Lower leg skin (tissue), 3 donors: ENCODE data around the gene ATR.

Experiments used
- CTCF ChIP-seq, 3 donors: fragments of 450-650 bp; IDR thresholded peaks; one replicate each; pipeline ENCODE4 v1.5.1; 2016; ENCODE audit warnings: antibody characterized with exemption in 3 of 3, mild to moderate bottlenecking in 3 of 3, moderate library complexity in 2 of 3
- POLR2A ChIP-seq, 2 donors: fragments of 450-650 bp; IDR thresholded peaks; one replicate each; pipeline ENCODE4 v1.6.1; 2016 to 2017; ENCODE audit warnings: antibody characterized with exemption in 2 of 2, mild to moderate bottlenecking in 1 of 2, moderate library complexity in 1 of 2

DNA sequence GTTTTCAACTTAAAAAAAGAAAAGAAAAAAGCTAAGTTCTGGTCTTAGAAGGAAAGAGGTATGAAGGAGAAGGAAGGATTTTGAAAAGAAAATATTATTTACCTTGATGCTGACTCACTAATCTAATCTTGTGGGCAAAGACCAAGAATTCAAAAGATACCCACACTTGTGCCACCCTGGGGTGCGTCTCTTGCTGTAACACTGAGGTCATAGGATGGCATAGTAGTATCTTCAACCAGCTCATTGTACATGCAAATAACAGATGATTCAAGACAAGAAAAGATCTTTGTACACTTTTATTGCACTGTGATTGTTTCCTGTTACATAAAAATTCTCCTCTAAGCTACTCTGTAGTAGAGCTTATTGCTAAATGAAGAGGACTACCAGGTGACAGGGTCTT lies 35.0 kb upstream of the ATR start:
- no peak for TF ChIP-seq CTCF (IDR thresholded peaks at IDR 0.05)
- TF ChIP-seq POLR2A (IDR thresholded peaks at IDR 0.05): no peak
